GM12878 (cell line): ENCODE results near the gene C19orf38. TPM values are rescaled to one million over a fixed set of nuclear protein-coding genes. Genes with fewer than 3 reads are reported as not detected.

ENCODE experiments used
- ATAC-seq: fragments of 200-7000 bp; cut with Tn5 transposase; 3 replicates; pipeline ENCODE4 v1.9.1; 2020; ENCODE audit warnings: mild to moderate bottlenecking, moderate library complexity
- BruUV-seq: library from RNA; stranded (reverse); fragments of 400-500 nt; replicated peaks from 2 replicates; lab custom pipeline; 2021; lab: Mats Ljungman, UMichigan
- CTCF ChIA-PET: fragments of 300-600 bp; sonication (Branson Sonifier 250); formaldehyde crosslinking; extraction: SDS; loops from one replicate; lab custom pipeline; 2021; ENCODE audit warnings: inconsistent platforms; lab: Yijun Ruan, JAX
- POLR2A ChIA-PET: fragments of 350-600 bp; formaldehyde crosslinking; extraction: SDS; loops from one replicate; lab custom pipeline; 2021; ENCODE audit warnings: inconsistent platforms; lab: Charles Lee
- RAD21 ChIA-PET: fragments of 300-600 bp; sonication (Branson Sonifier 250); formaldehyde crosslinking; loops from one replicate; lab custom pipeline; 2023; ENCODE audit warnings: antibody characterized with exemption; ENCODE audit not compliant: unreplicated experiment; lab: Charles Lee
- SMC1A ChIA-PET: fragments of 300-600 bp; sonication (Branson Sonifier 250); formaldehyde crosslinking; loops from one replicate; lab custom pipeline; 2023; ENCODE audit not compliant: unreplicated experiment, uncharacterized antibody; lab: Charles Lee
- DNase-seq: peaks from one replicate; pipeline ENCODE4 v3.0.0-alpha.2; 2011; ENCODE audit warnings: low read depth, low spot score
- FAIRE-seq: peaks from 3 replicates; lab custom pipeline; 2011; peaks lifted over from hg19 to GRCh38; lab: Jason Lieb, UNC
- H2AFZ ChIP-seq: 2 replicates; pipeline ENCODE4 v1.6.0; 2011; ENCODE audit warnings: low read depth, low read length, control low read depth; ENCODE audit not compliant: control insufficient read depth
- H3K27ac ChIP-seq: 2 replicates; pipeline ENCODE4 v1.5.1; 2011; ENCODE audit warnings: control low read depth; ENCODE audit not compliant: control insufficient read depth, insufficient read depth
- H3K27me3 ChIP-seq, 2 experiments: replicated peaks in 1 of 2; 2 replicates each; pipeline versions ENCODE4 v1.6.0 to v1.6.1; 2011; ENCODE audit warnings: low read length in 1 of 2; ENCODE audit not compliant: control insufficient read depth in 2 of 2, insufficient read depth in 2 of 2
- H3K36me3 ChIP-seq, 2 experiments: 2 replicates each; pipeline ENCODE4 v1.5.1; 2011; ENCODE audit warnings: low read length in 1 of 2; ENCODE audit not compliant: control insufficient read depth in 2 of 2, insufficient read depth in 2 of 2
- H3K4me1 ChIP-seq: 2 replicates; pipeline ENCODE4 v1.6.1; 2011; ENCODE audit warnings: mild to moderate bottlenecking, low read length, moderate library complexity, mixed read lengths; ENCODE audit not compliant: control insufficient read depth, insufficient read depth
- H3K4me2 ChIP-seq: 2 replicates; pipeline ENCODE4 v1.6.0; 2011; ENCODE audit warnings: control low read depth; ENCODE audit not compliant: control insufficient read depth, insufficient read depth
- H3K4me3 ChIP-seq: fragments of 200-600 bp; sonication (generic); 2 replicates; pipeline ENCODE4 v1.5.1; 2016
- H3K79me2 ChIP-seq: 2 replicates; pipeline ENCODE4 v1.6.0; 2011; ENCODE audit warnings: low read length; ENCODE audit not compliant: control insufficient read depth, insufficient read depth
- H3K9ac ChIP-seq: 2 replicates; pipeline ENCODE4 v1.8.0; 2011; ENCODE audit warnings: low read length, control low read depth, mixed read lengths; ENCODE audit not compliant: control insufficient read depth, insufficient read depth
- H3K9me3 ChIP-seq: replicated peaks from 3 replicates; pipeline ENCODE4 v1.5.1; 2011; ENCODE audit warnings: mild to moderate bottlenecking, low read length; ENCODE audit not compliant: control insufficient read depth, insufficient read depth
- H4K20me1 ChIP-seq: 2 replicates; pipeline ENCODE4 v1.6.0; 2011; ENCODE audit not compliant: control insufficient read depth, insufficient read depth
- ASH2L ChIP-seq: fragments of 300-600, 200-600 bp; sonication (generic); IDR thresholded peaks from 2 replicates; pipeline ENCODE4 v1.6.1; 2017; ENCODE audit warnings: low read depth, mild to moderate bottlenecking, borderline replicate concordance
- DPF2 ChIP-seq: fragments of 450-650 bp; IDR thresholded peaks from 2 replicates; pipeline ENCODE4 v1.6.1; 2017; ENCODE audit warnings: mild to moderate bottlenecking
- HCFC1 ChIP-seq: fragments of 150-350 bp; IDR thresholded peaks from 2 replicates; pipeline ENCODE4 v1.6.1; 2014; ENCODE audit warnings: low read length
- IRF5 ChIP-seq: fragments of 450-650 bp; IDR thresholded peaks from 2 replicates; pipeline ENCODE4 v1.6.1; 2017; ENCODE audit warnings: borderline replicate concordance
- KLF5 ChIP-seq: fragments of 450-650 bp; IDR thresholded peaks from 2 replicates; pipeline ENCODE4 v1.6.1; 2014; ENCODE audit warnings: mild to moderate bottlenecking; ENCODE audit not compliant: partially characterized antibody
- LARP7 ChIP-seq: fragments of 450-650 bp; IDR thresholded peaks from 2 replicates; pipeline ENCODE4 v1.6.1; 2017; ENCODE audit warnings: mild to moderate bottlenecking
- MXI1 ChIP-seq: fragments of 150-350 bp; IDR thresholded peaks from 2 replicates; pipeline ENCODE4 v1.6.1; 2011; ENCODE audit warnings: low read depth, mild to moderate bottlenecking, inconsistent platforms, low read length, improper control_type of control experiment
- NRF1 ChIP-seq: conservative IDR thresholded peaks from 2 replicates; pipeline ENCODE4 v1.6.1; 2011; ENCODE audit warnings: mild to moderate bottlenecking, low read depth, low read length, improper control_type of control experiment
- PAX8 ChIP-seq: fragments of 450-650 bp; IDR thresholded peaks from 2 replicates; pipeline ENCODE4 v1.6.1; 2017; ENCODE audit warnings: mild to moderate bottlenecking, moderate library complexity
- PKNOX1 ChIP-seq: fragments of 450-650 bp; IDR thresholded peaks from 2 replicates; pipeline ENCODE4 v1.6.1; 2016; ENCODE audit warnings: mild to moderate bottlenecking
- SIX5 ChIP-seq: IDR thresholded peaks from 2 replicates; pipeline ENCODE4 v1.6.1; 2011; ENCODE audit warnings: mild to moderate bottlenecking, low read depth, low read length, moderate library complexity; ENCODE audit not compliant: severe bottlenecking
- SMAD5 ChIP-seq: IDR thresholded peaks from 2 replicates; pipeline ENCODE4 v1.6.1; 2016; ENCODE audit warnings: antibody characterized with exemption, low read depth
- SP1 ChIP-seq: IDR thresholded peaks from one replicate; pipeline ENCODE4 v1.6.1; 2011; ENCODE audit warnings: low read depth, low read length
- SPI1 ChIP-seq: IDR thresholded peaks from 2 replicates; pipeline ENCODE4 v1.6.1; 2011; ENCODE audit warnings: low read depth, mild to moderate bottlenecking, low read length, moderate library complexity, borderline replicate concordance; ENCODE audit not compliant: insufficient read depth
- TCF12 ChIP-seq: IDR thresholded peaks from 2 replicates; pipeline ENCODE4 v1.6.1; 2011; ENCODE audit warnings: low read depth, mild to moderate bottlenecking, low read length
- ZBTB11 ChIP-seq: fragments of 450-650 bp; formaldehyde crosslinking; IDR thresholded peaks from 2 replicates; pipeline ENCODE4 v1.5.0; 2022; ENCODE audit warnings: mild to moderate bottlenecking, missing genetic modification characterization
- WGBS: methylation state at CpG from one replicate; pipeline ENCODE4 v1.1.6; 2016; ENCODE audit warnings: low lambda C conversion rate; ENCODE audit not compliant: insufficient replicate concordance, insufficient coverage; ENCODE audit errors: missing lambda C conversion rate; 5-methylcytosine and 5-hydroxymethylcytosine counted together
- in situ Hi-C: fragments of 300-500 bp; cut with MboI; formaldehyde crosslinking; loops from 9 replicates; pipeline ENCODE4 v1.14.3; 2018; ENCODE audit warnings: mixed read lengths
- intact Hi-C: fragments of 100-400 bp; cut with micrococcal nuclease; formaldehyde crosslinking; loops from one replicate; pipeline ENCODE4 v1.14.2; 2022; ENCODE audit not compliant: unreplicated experiment
- polyA plus RNA-seq, 11 experiments: library from polyadenylated mRNA; depleted of rRNA in 4 of 11; unstranded in 6 of 11; stranded (reverse) in 5 of 11; fragments of >200 nt; fragmentation: Nextera tagmentation in 4 of 11; fragmentation: Illumina TruSeq in 1 of 11; extraction: Ambion mirVana in 4 of 11; extraction: Trizol in 1 of 11; gene quantifications; 1 replicate in 1 of 11; 2 replicates in 10 of 11; pipeline versions ENCODE4 v1.2.1 to v1.2.3, GENCODE V29; 2011 to 2016; ENCODE audit warnings: inconsistent platforms in 2 of 11, missing spikeins in 2 of 11, low read depth in 1 of 11
- total RNA-seq, 4 experiments: library from RNA; depleted of rRNA in 3 of 4; stranded (reverse); fragments of >200 nt in 3 of 4; fragmentation: Illumina TruSeq in 1 of 4; extraction: Trizol in 1 of 4; gene quantifications; 2 replicates each; pipeline versions ENCODE4 v1.2.1 to v1.2.3, GENCODE V29; 2013 to 2021

Gene C19orf38
- total and polyA plus RNA-seq, 10 of the 15 experiments (the other 5 are each of a cell fraction or from before 2014, with no cell fraction given): 2.6 to 7.5 (median 5.0) TPM

- TF ChIP-seq NRF1: no peak
- TF ChIP-seq, all 136 proteins: peak for 0
Observed at GRCh38 chr19:10826231-10826630, 22.0 kb upstream of the C19orf38 start (continued).

GRCh38 chr19:10826846-10827245 lies 21.4 kb upstream of the C19orf38 start:
- FAIRE-seq: no peak
- Histone ChIP-seq H3K9ac (no peak overlapping the region), H4K20me1 (no peaks in the 10 kb centered on the region), H3K79me2 (no peaks in the 10 kb centered on the region), H3K4me1 (no peaks in the 10 kb centered on the region), H3K9me3 (no peaks in the 10 kb centered on the region), H3K27me3 (no peaks in the 10 kb centered on the region)
- WGBS: over 99% methylated on average over 6 of the region's 6 CpGs
- ChIA-PET SMC1A (interaction anchor here (1.0 to 1.3 kb wide), 3 partner anchors 9 to 109 kb away, joined by 3 to 4 read pairs (median 3); partner anchors contain the start of genes DNM2 and TMED1), POLR2A (no interaction called here)
- intact Hi-C loops: no loop called here
- TF ChIP-seq IRF5 (no peak), LARP7 (no peak), PKNOX1 (no peak), ZBTB11 (CRISPR knock-in tag) (no peak), MXI1 (no peak), PAX8 (no peak), TCF12 (no peak), ASH2L (no peak), SMAD5 (no peak), SPI1 (no peak), HCFC1 (no peak), DPF2 (no peak), SIX5 (no peak), KLF5 (no peak), SP1 (no peak)
- TF ChIP-seq, all 136 proteins: peak for 0
- ChIA-PET RAD21 (no interaction called here), CTCF (interaction anchor here (3.2 kb wide), 1 partner anchor 110 kb away, joined by 9 read pairs; the partner anchor contains the start of gene DNM2)
- Histone ChIP-seq H3K36me3 (peaks cover 7 to 17% of the 10 kb centered on the region in 2 experiments; a peak in 3 of 4 replicates), H3K4me3 (no peak overlapping the region), H3K27ac (no peak overlapping the region), H3K4me2 (no peak overlapping the region), H2AFZ (no peak overlapping the region)
- in situ Hi-C loops: no loop called here
- DNase-seq (no peak), ATAC-seq (no peak)
- BruUV-seq: no TSS peak
